Right lobe of liver (tissue), 6 donors: ENCODE results near the gene MFRP. TPM values are rescaled to one million over a fixed set of nuclear protein-coding genes. Genes with fewer than 3 reads are reported as not detected.

Experiments
- ATAC-seq, 4 donors: fragments of 200-7000 bp; cut with Tn5 transposase; one replicate each; pipeline ENCODE4 v1.9.1; 2020; ENCODE audit warnings: mild to moderate bottlenecking in 4 of 4, moderate library complexity in 4 of 4
- DNase-seq, 3 donors: peaks; one replicate each; pipeline ENCODE4 v3.0.0-alpha.2; 2020
- H3K27ac ChIP-seq, 3 donors: fragments of 200-600 bp; one replicate each; pipeline ENCODE4 v1.8.0; 2022
- H3K27me3 ChIP-seq, 2 donors: fragments of 200-600 bp; one replicate each; pipeline ENCODE4 v1.8.0; 2022
- H3K36me3 ChIP-seq, 4 donors: fragments of 200-600 bp; sonication (generic) in 1 of 4; one replicate each; pipeline versions ENCODE4 v1.5.1 to v1.8.0; 2017 to 2022; ENCODE audit warnings: control low read depth in 1 of 4
- H3K4me1 ChIP-seq, 4 donors: fragments of 200-600 bp; sonication (generic) in 1 of 4; one replicate each; pipeline versions ENCODE4 v1.5.1 to v1.8.0; 2017 to 2022; ENCODE audit warnings: control low read depth in 1 of 4
- H3K4me3 ChIP-seq, 3 donors: fragments of 200-600 bp; one replicate each; pipeline ENCODE4 v1.8.0; 2022
- H3K9me3 ChIP-seq, 4 donors: fragments of 200-600 bp; sonication (generic) in 1 of 4; one replicate each; pipeline versions ENCODE4 v1.5.1 to v1.8.0; 2017 to 2022; ENCODE audit warnings: control low read depth in 1 of 4
- CTCF ChIP-seq, 4 donors: fragments of 200-600 bp in 3 of 4; fragments of 450-650 bp in 1 of 4; IDR thresholded peaks; one replicate each; pipeline versions ENCODE4 v1.5.1 to v1.8.0; 2016 to 2022; ENCODE audit warnings: antibody characterized with exemption in 4 of 4, mild to moderate bottlenecking in 2 of 4
- POLR2A ChIP-seq: fragments of 450-650 bp; IDR thresholded peaks from one replicate; pipeline ENCODE4 v1.6.1; 2017; ENCODE audit warnings: antibody characterized with exemption, mild to moderate bottlenecking
- WGBS: methylation state at CpG from one replicate; pipeline ENCODE4 v1.1.6; 2018; ENCODE audit warnings: low coverage, low lambda C conversion rate; ENCODE audit not compliant: insufficient coverage; ENCODE audit errors: missing lambda C conversion rate; 5-methylcytosine and 5-hydroxymethylcytosine counted together
- intact Hi-C, 2 donors: fragments of 100-400 bp; cut with DNase I; formaldehyde crosslinking; loops; one replicate each; pipeline versions ENCODE4 v1.11.2 to v1.14.1; 2022
- total RNA-seq, 6 experiments: library from RNA; depleted of rRNA in 2 of 6; stranded (reverse); fragments of >200 nt in 2 of 6; fragmentation: NEBNext Ultra II Directional in 3 of 6; extraction: Animal tissue kit (Norgen Biotek cat#: 25700) in 3 of 6; gene quantifications; one replicate each; pipeline versions ENCODE4 v1.1.0 to v1.2.4, GENCODE V29; 2016 to 2023
- donor health status: DM: no; HTN: yes; CAD: no.
- donor health status: DM: no; HTN: no; CAD: no.
- donor health status: DM: no; HTN: no; CAD: no.
- donor health status: DM: no; HTN: yes; CAD: no.
- donor health status: DM: no; HTN: yes; CAD: no.

Gene MFRP
- total RNA-seq, 6 experiments from 2014 or later: not detected

- no peak for TF ChIP-seq CTCF (IDR thresholded peaks at IDR 0.05)
- TF ChIP-seq POLR2A: no peak
- WGBS: 13% methylated on average over 24 of the region's 44 CpGs
- ATAC-seq (peak; percentile 11 to 63 (median 52)), DNase-seq (peak; percentile 40 to 76 (median 75))
- Histone ChIP-seq H3K36me3 (peaks cover 0 to 19% (median 6%) of the 10 kb centered on the region in 4 donors), H3K4me1 (peaks cover 0 to 61% (median 20%) of the 10 kb centered on the region in 4 donors), H3K4me3 (peak overlapping the region; percentile 42 to 73 (median 57)), H3K27me3 (no peaks in the 10 kb centered on the region), H3K9me3 (no peaks in the 10 kb centered on the region), H3K27ac (peak overlapping the region in 2 of 3 donors; percentile 81 to 98)
- intact Hi-C loops: loop anchor here in 1 of 2 donors (10.0 kb wide), 1 partner anchor 112 kb away; no protein-coding TSS in a partner anchor
Observed at GRCh38 chr11:119363081-119363850, 16.8 kb upstream of the MFRP start.

GRCh38 chr11:119362741-119363080 lies 16.2 kb upstream of the MFRP start:
- H3K27me3 ChIP-seq: no peaks in the 10 kb centered on the region
- intact Hi-C loops: loop anchor here in 1 of 2 donors (10.0 kb wide), 1 partner anchor 112 kb away; no protein-coding TSS in a partner anchor
- H3K4me3 ChIP-seq: peak overlapping the region; percentile 42 to 73 (median 57)
- no peak for DNase-seq
- peak in 3 of 4 donors; percentile 1 to 4 (median 2) for ATAC-seq
- 13% methylated on average over 1 of the region's 5 CpGs for WGBS
- H3K36me3 ChIP-seq: peaks cover 0 to 25% (median 6%) of the 10 kb centered on the region in 4 donors
- peaks cover 0 to 55% (median 18%) of the 10 kb centered on the region in 4 donors for H3K4me1 ChIP-seq
- no peaks in the 10 kb centered on the region for H3K9me3 ChIP-seq
- peak overlapping the region in 2 of 3 donors; percentile 81 to 98 for H3K27ac ChIP-seq
- TF ChIP-seq POLR2A (no peak), CTCF (IDR thresholded peaks at IDR 0.05) (no peak)

GRCh38 chr11:119361941-119362725 lies 15.6 kb upstream of the MFRP start:
- H3K4me3 ChIP-seq: peak overlapping the region; percentile 42 to 73 (median 57)
- intact Hi-C loops: loop anchor here in 1 of 2 donors (10.0 kb wide), 1 partner anchor 113 kb away; no protein-coding TSS in a partner anchor
- no peaks in the 10 kb centered on the region for H3K9me3 ChIP-seq
- no peaks in the 10 kb centered on the region for H3K27me3 ChIP-seq
- H3K36me3 ChIP-seq: peaks cover 0 to 30% (median 6%) of the 10 kb centered on the region in 4 donors
- 46% methylated on average over 8 of the region's 11 CpGs for WGBS
- peaks cover 0 to 50% (median 17%) of the 10 kb centered on the region in 4 donors for H3K4me1 ChIP-seq
- TF ChIP-seq CTCF (IDR thresholded peaks at IDR 0.05) (no peak), POLR2A (no peak)
- DNase-seq (peak in 2 of 3 donors; percentile 12 to 41), ATAC-seq (no peak)
- H3K27ac ChIP-seq: peak overlapping the region in 2 of 3 donors; percentile 81 to 98

GRCh38 chr11:119361056-119361787 lies 14.7 kb upstream of the MFRP start:
- Histone ChIP-seq H3K9me3 (no peaks in the 10 kb centered on the region), H3K4me1 (peaks cover 0 to 44% (median 17%) of the 10 kb centered on the region in 4 donors), H3K27me3 (no peaks in the 10 kb centered on the region), H3K27ac (peak overlapping the region in 2 of 3 donors; percentile 81 to 98), H3K36me3 (peaks cover 0 to 36% (median 6%) of the 10 kb centered on the region in 4 donors), H3K4me3 (peak overlapping the region in 1 of 3 donors; percentile 73)
- ATAC-seq (peak; percentile 51 to 66 (median 60)), DNase-seq (peak; percentile 78 to 87 (median 82))
- intact Hi-C loops: loop anchor here in 1 of 2 donors (10.0 kb wide), 1 partner anchor 114 kb away; no protein-coding TSS in a partner anchor
- WGBS: 8% methylated on average over 4 of the region's 8 CpGs
- TF ChIP-seq POLR2A (no peak), CTCF (IDR thresholded peaks at IDR 0.05) (no peak)
